Fibroblast of pulmonary artery (primary cell): ENCODE measurements around the gene FAM228A.
A peak's percentile ranks its signal among the peaks of the same experiment; 100 is the strongest.
"Not testable (repeated sequence)": the region's sequence is repeated elsewhere in the genome, so short reads cannot be mapped to it uniquely, and the experiment has no call there.

Source experiments
- DNase-seq: peaks from one replicate; pipeline ENCODE4 v3.0.0-alpha.2; 2010; ENCODE audit warnings: low read depth
- H3K4me3 ChIP-seq: replicated peaks from 2 replicates; pipeline ENCODE4 v1.5.1; 2011; ENCODE audit warnings: low read depth, mild to moderate bottlenecking, control low read depth, low read length, moderate library complexity
- CTCF ChIP-seq: IDR thresholded peaks from 2 replicates; pipeline ENCODE4 v1.5.1; 2011; ENCODE audit warnings: mild to moderate bottlenecking, control low read depth, low read length, inconsistent platforms; ENCODE audit errors: missing control alignments

Gene FAM228A

GRCh38 chr2:24174851-24175277 lies at the start of gene FAM228A:
Gene FAM228A, plus strand, starts transcription at chr2:24175053. Its CDS starts 428 bp downstream, at chr2:24175481.
- H3K4me3 ChIP-seq = peak within 1 kb of the TSS; percentile 32
- no peak for DNase-seq
- TF ChIP-seq CTCF = no peak

- H3K4me3 ChIP-seq = no peak overlapping the region
- DNase-seq = no peak
- no peak for TF ChIP-seq CTCF
Measured at GRCh38 chr2:24125956-24126355, 48.9 kb upstream of the FAM228A start.

GRCh38 chr2:24132543-24132942 lies 42.3 kb upstream of the FAM228A start:
- DNase-seq = no peak
- no peak overlapping the region for H3K4me3 ChIP-seq
- no peak for TF ChIP-seq CTCF

- not testable (repeated sequence) for H3K4me3 ChIP-seq
- DNase-seq = peak; percentile 21
Measured at GRCh38 chr2:24140305-24140704, 34.5 kb upstream of the FAM228A start.

GRCh38 chr2:24147364-24147763 lies 27.5 kb upstream of the FAM228A start:
- DNase-seq = peak; percentile 7
- no peak overlapping the region for H3K4me3 ChIP-seq
- TF ChIP-seq CTCF = no peak

GRCh38 chr2:24152413-24153197 lies 22.2 kb upstream of the FAM228A start:
- H3K4me3 ChIP-seq = no peak overlapping the region
- no peak for DNase-seq
- TF ChIP-seq CTCF = no peak

GRCh38 chr2:24153478-24153877 lies 21.4 kb upstream of the FAM228A start:
- H3K4me3 ChIP-seq = no peak overlapping the region
- TF ChIP-seq CTCF = no peak
- DNase-seq = no peak
